ENCODE measurements around the gene RNF151. TPM values are rescaled to one million over a fixed set of nuclear protein-coding genes. Genes with fewer than 3 reads are reported as not detected.

Gene RNF151
- total and polyA plus RNA-seq, 10 of the 15 experiments (the other 5 are each of a cell fraction or from before 2014, with no cell fraction given) = 0.17 to 0.56 TPM; not detected in 8

DNA sequence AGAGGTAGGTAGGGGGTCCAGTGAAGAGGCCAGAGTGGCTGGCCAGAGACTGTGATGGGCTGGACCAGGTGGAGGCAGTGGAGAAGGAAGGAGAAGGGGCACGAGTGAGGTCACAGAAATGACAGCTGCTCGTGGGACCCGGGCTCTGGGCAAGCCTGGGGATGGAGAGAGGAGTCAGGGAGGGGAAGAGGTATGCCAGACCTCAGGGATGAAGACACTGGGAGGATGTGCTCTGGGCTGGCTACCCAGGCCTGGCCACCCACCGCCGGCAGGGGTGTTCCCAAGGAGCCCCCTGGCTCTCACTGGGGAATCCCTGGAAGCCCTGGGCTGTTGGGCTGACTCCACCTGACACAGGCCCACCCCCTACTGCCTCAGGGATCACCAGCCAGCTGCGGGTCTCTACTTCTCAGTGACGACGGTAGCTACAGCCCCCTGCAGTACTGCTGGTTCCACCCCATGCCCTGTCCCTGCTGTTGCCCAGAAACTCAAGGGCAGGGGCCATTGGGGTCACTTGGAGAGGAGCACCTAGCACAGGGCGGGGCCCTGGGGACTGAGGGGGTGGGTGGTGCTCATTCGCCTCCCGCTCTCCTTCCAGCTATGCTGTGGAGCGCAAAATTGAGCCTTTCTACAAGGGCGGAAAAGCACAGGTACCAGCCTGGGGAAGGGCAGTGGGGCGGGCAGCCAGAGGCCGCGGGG lies 7.0 kb downstream of the RNF151 start:
- peaks cover 0 to 34% of the 10 kb centered on the region in 2 experiments; a peak in 3 of 4 replicates for H3K36me3 ChIP-seq (ENCODE audit: control insufficient read depth in 2 of 2, insufficient read depth in 2 of 2, low read length in 1 of 2)
- DNase-seq (ENCODE audit: low read depth, low spot score) (no peak), FAIRE-seq (no peak), ATAC-seq (no peak)
- H3K79me2 ChIP-seq (ENCODE audit: control insufficient read depth, insufficient read depth, low read length) = peaks cover 24% of the 10 kb centered on the region
- ChIA-PET POLR2A (interaction anchor here (1.1 to 1.9 kb wide), 2 partner anchors 8 to 13 kb away, joined by 3 to 8 read pairs; partner anchors contain the start of gene RPS2), RAD21 (ENCODE audit: unreplicated experiment) (no interaction called here), SMC1A (ENCODE audit: uncharacterized antibody, unreplicated experiment) (no interaction called here), CTCF (interaction anchor here (0.5 kb wide), 1 partner anchor 363 kb away, joined by 3 read pairs; no protein-coding TSS in a partner anchor)
- intact Hi-C loops (cut with micrococcal nuclease; ENCODE audit: unreplicated experiment) (no loop called here), in situ Hi-C loops (cut with MboI) (no loop called here)
- H3K4me3 ChIP-seq = peak overlapping the region; percentile 93; the same call in 1 of the 2 replicates
- H3K27me3 ChIP-seq (replicated peaks in 1 of 2; ENCODE audit: control insufficient read depth in 2 of 2, insufficient read depth in 2 of 2, low read length in 1 of 2) = no peaks in the 10 kb centered on the region
- TF ChIP-seq SMAD1 (IDR thresholded peaks at IDR 0.05; ENCODE audit: low read depth, partially characterized antibody) (no peak), POLR2A (IDR thresholded peaks at IDR 0.05; ENCODE audit: low read depth, low read length) (peak; percentile 9; the same call in 1 of the 2 replicates)
- H4K20me1 ChIP-seq (ENCODE audit: control insufficient read depth, insufficient read depth) = no peaks in the 10 kb centered on the region
- BruUV-seq (replicated peaks) = no TSS peak
- H3K27ac ChIP-seq (ENCODE audit: control insufficient read depth, insufficient read depth) = no peak overlapping the region
- peaks cover 12% of the 10 kb centered on the region for H3K4me1 ChIP-seq (ENCODE audit: control insufficient read depth, insufficient read depth, low read length)
- H2AFZ ChIP-seq (ENCODE audit: control insufficient read depth, low read depth, low read length) = no peak overlapping the region
- H3K9me3 ChIP-seq (replicated peaks; ENCODE audit: control insufficient read depth, insufficient read depth, low read length) = no peaks in the 10 kb centered on the region
- H3K4me2 ChIP-seq (ENCODE audit: control insufficient read depth, insufficient read depth) = peak overlapping the region; percentile 7; the same call in 1 of the 2 replicates
- 86% methylated on average over 13 of the region's 16 CpGs for WGBS (ENCODE audit: insufficient coverage, insufficient replicate concordance, low lambda C conversion rate, missing lambda C conversion rate)
- no peak overlapping the region; the same call in 1 of the 2 replicates for H3K9ac ChIP-seq (ENCODE audit: control insufficient read depth, insufficient read depth, low read length)

DNA sequence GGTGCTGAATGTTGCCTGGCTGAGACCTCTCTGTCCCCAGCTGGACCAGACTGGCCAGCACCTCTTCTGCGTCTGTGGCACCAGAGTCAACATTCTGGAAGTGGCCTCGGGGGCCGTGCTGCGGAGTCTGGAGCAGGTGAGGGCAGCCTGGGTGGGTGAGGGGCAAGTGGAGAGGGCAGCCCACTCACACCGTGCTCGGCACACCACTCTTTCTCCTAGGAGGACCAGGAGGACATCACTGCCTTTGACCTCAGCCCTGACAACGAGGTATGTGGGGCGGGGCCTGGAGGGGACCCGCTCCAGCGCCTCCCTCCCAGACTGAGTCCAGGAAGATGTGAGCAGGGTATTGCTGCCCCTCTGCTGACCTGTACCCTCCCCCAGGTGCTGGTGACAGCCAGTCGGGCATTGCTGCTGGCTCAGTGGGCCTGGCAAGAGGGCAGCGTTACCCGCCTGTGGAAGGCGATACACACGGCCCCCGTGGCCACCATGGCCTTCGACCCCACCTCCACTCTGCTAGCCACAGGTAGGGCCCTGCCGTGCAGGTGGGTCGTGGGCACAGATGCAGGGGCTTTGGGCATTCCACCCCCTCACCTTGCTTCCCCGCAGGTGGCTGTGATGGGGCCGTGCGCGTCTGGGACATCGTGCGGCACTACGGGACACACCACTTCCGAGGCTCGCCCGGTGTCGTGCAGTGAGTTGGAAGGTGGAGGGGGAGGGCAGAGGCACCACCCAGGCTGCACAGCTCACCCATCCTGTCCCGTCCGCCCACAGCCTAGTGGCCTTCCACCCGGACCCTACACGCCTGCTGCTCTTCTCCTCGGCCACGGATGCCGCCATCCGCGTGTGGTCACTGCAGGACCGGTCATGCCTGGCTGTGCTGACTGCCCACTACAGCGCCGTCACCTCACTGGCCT lies 7.8 kb downstream of the RNF151 start:
- WGBS (ENCODE audit: insufficient coverage, insufficient replicate concordance, low lambda C conversion rate, missing lambda C conversion rate) = 93% methylated on average over 39 of the region's 42 CpGs
- FAIRE-seq (no peak), ATAC-seq (no peak), DNase-seq (ENCODE audit: low read depth, low spot score) (no peak)
- no peak overlapping the region for H3K4me2 ChIP-seq (ENCODE audit: control insufficient read depth, insufficient read depth)
- ChIA-PET SMC1A (ENCODE audit: uncharacterized antibody, unreplicated experiment) (no interaction called here), CTCF (no interaction called here), POLR2A (interaction anchor here (1.9 kb wide), 1 partner anchor 9 kb away, joined by 8 read pairs; the partner anchor contains the start of gene RPS2), RAD21 (ENCODE audit: unreplicated experiment) (no interaction called here)
- H3K9ac ChIP-seq (ENCODE audit: control insufficient read depth, insufficient read depth, low read length) = no peak overlapping the region
- in situ Hi-C loops (cut with MboI) = no loop called here
- H3K4me3 ChIP-seq = no peak overlapping the region
- H4K20me1 ChIP-seq (ENCODE audit: control insufficient read depth, insufficient read depth) = no peaks in the 10 kb centered on the region
- H2AFZ ChIP-seq (ENCODE audit: control insufficient read depth, low read depth, low read length) = no peak overlapping the region
- H3K27me3 ChIP-seq (replicated peaks in 1 of 2; ENCODE audit: control insufficient read depth in 2 of 2, insufficient read depth in 2 of 2, low read length in 1 of 2) = no peaks in the 10 kb centered on the region
- TF ChIP-seq SREBF1 (IDR thresholded peaks at IDR 0.05; ENCODE audit: low read length) (no peak), POLR2A (IDR thresholded peaks at IDR 0.05; ENCODE audit: low read depth, low read length) (0 out of 2 replicates have a peak, but pooled peaks have one; percentile 7)
- peaks cover 24% of the 10 kb centered on the region for H3K79me2 ChIP-seq (ENCODE audit: control insufficient read depth, insufficient read depth, low read length)
- no peak overlapping the region for H3K27ac ChIP-seq (ENCODE audit: control insufficient read depth, insufficient read depth)
- no TSS peak for BruUV-seq (replicated peaks)
- no peaks in the 10 kb centered on the region for H3K9me3 ChIP-seq (replicated peaks; ENCODE audit: control insufficient read depth, insufficient read depth, low read length)
- intact Hi-C loops (cut with micrococcal nuclease; ENCODE audit: unreplicated experiment) = no loop called here
- H3K4me1 ChIP-seq (ENCODE audit: control insufficient read depth, insufficient read depth, low read length) = peaks cover 12% of the 10 kb centered on the region
- peaks cover 0 to 36% of the 10 kb centered on the region in 2 experiments; a peak in 3 of 4 replicates for H3K36me3 ChIP-seq (ENCODE audit: control insufficient read depth in 2 of 2, insufficient read depth in 2 of 2, low read length in 1 of 2)

Data from GM12878 (cell line).